IMR-90 (cell line): ENCODE measurements around the gene EXOC3L4. TPM values are rescaled to one million over a fixed set of nuclear protein-coding genes. Genes with fewer than 3 reads are reported as not detected.

ENCODE experiments used
- ATAC-seq: fragments of 200-7000 bp; cut with Tn5 transposase; 2 replicates; pipeline ENCODE4 v1.9.1; 2020; ENCODE audit warnings: low read depth, mild to moderate bottlenecking, moderate library complexity
- BruUV-seq: library from RNA; stranded (reverse); fragments of 400-500 nt; replicated peaks from 2 replicates; lab custom pipeline; 2021; lab: Mats Ljungman, UMichigan
- CTCF ChIA-PET: fragments of 300-600 bp; formaldehyde crosslinking; extraction: SDS; loops from one replicate; lab custom pipeline; 2021; ENCODE audit warnings: antibody characterized with exemption; lab: Yijun Ruan, JAX
- POLR2A ChIA-PET: fragments of 300-600 bp; sonication (Branson Sonifier 250); formaldehyde crosslinking; loops from one replicate; lab custom pipeline; 2022; ENCODE audit warnings: antibody characterized with exemption; ENCODE audit not compliant: unreplicated experiment; lab: Charles Lee
- DNase-seq: peaks from one replicate; pipeline ENCODE4 v3.0.0; 2013
- H2AFZ ChIP-seq: replicated peaks from 2 replicates; pipeline ENCODE3; 2013; ENCODE audit warnings: low read length, mild to moderate bottlenecking; ENCODE audit not compliant: poor library complexity
- H2AK5ac ChIP-seq: 2 replicates; pipeline ENCODE4 v1.6.1; 2013; ENCODE audit warnings: low read depth, low read length, inconsistent platforms
- H2AK9ac ChIP-seq: replicated peaks from 2 replicates; pipeline ENCODE3; 2013; ENCODE audit warnings: mild to moderate bottlenecking, low read depth, low read length, moderate library complexity; ENCODE audit not compliant: poor library complexity
- H2BK120ac ChIP-seq: 2 replicates; pipeline ENCODE4 v1.6.1; 2013; ENCODE audit warnings: low read depth, low read length, inconsistent platforms
- H2BK15ac ChIP-seq: 3 replicates; pipeline ENCODE4 v1.6.1; 2013; ENCODE audit warnings: low read depth, low read length, inconsistent platforms
- H2BK20ac ChIP-seq: 2 replicates; pipeline ENCODE4 v1.6.1; 2013; ENCODE audit warnings: low read depth, mild to moderate bottlenecking, inconsistent platforms, low read length, moderate library complexity
- H2BK5ac ChIP-seq: 2 replicates; pipeline ENCODE4 v1.6.1; 2013; ENCODE audit warnings: mild to moderate bottlenecking, low read depth, low read length, inconsistent platforms; ENCODE audit not compliant: poor library complexity, severe bottlenecking
- H3K14ac ChIP-seq: replicated peaks from 2 replicates; pipeline ENCODE4 v1.6.1; 2013; ENCODE audit warnings: low read depth, low read length, inconsistent platforms
- H3K18ac ChIP-seq: 2 replicates; pipeline ENCODE4 v1.6.1; 2013; ENCODE audit warnings: low read depth, low read length, control low read depth
- H3K23ac ChIP-seq: 2 replicates; pipeline ENCODE4 v1.6.1; 2013; ENCODE audit warnings: low read depth, low read length, inconsistent platforms
- H3K27ac ChIP-seq: 2 replicates; pipeline ENCODE4 v1.5.1; 2013; ENCODE audit warnings: mild to moderate bottlenecking, control low read depth, low read length; ENCODE audit not compliant: insufficient read depth
- H3K27me3 ChIP-seq: 2 replicates; pipeline ENCODE4 v1.6.1; 2013; ENCODE audit warnings: low read length; ENCODE audit not compliant: control insufficient read depth, insufficient read depth
- H3K36me3 ChIP-seq: 2 replicates; pipeline ENCODE4 v1.6.1; 2013; ENCODE audit warnings: low read length, mixed read lengths; ENCODE audit not compliant: control insufficient read depth, insufficient read depth
- H3K4ac ChIP-seq: 2 replicates; pipeline ENCODE4 v1.6.1; 2013; ENCODE audit warnings: low read depth, low read length, inconsistent platforms
- H3K4me1 ChIP-seq: 2 replicates; pipeline ENCODE4 v1.6.1; 2013; ENCODE audit warnings: low read length, mixed read lengths; ENCODE audit not compliant: control insufficient read depth, insufficient read depth
- H3K4me2 ChIP-seq: 2 replicates; pipeline ENCODE4 v1.6.1; 2013; ENCODE audit warnings: low read depth, mild to moderate bottlenecking, control low read depth, low read length, moderate library complexity
- H3K4me3 ChIP-seq: 2 replicates; pipeline ENCODE4 v1.5.1; 2013; ENCODE audit warnings: low read depth, mild to moderate bottlenecking, control low read depth, low read length, moderate library complexity; ENCODE audit not compliant: insufficient read depth
- H3K56ac ChIP-seq: 2 replicates; pipeline ENCODE4 v1.6.1; 2013; ENCODE audit warnings: low read length, inconsistent platforms; ENCODE audit not compliant: insufficient read depth; ENCODE audit errors: extremely low read depth
- H3K79me1 ChIP-seq, 2 experiments: 2 replicates each; pipeline ENCODE4 v1.6.1; 2013; ENCODE audit warnings: low read length in 2 of 2, inconsistent platforms in 1 of 2, low read depth in 1 of 2
- H3K9ac ChIP-seq: 2 replicates; pipeline ENCODE4 v1.6.1; 2013; ENCODE audit warnings: low read depth, low read length, control low read depth
- H3K9me1 ChIP-seq: 2 replicates; pipeline ENCODE4 v1.6.1; 2013; ENCODE audit warnings: low read length, inconsistent platforms; ENCODE audit not compliant: insufficient read depth
- H3K9me3 ChIP-seq: 2 replicates; pipeline ENCODE4 v1.6.1; 2013; ENCODE audit warnings: low read length; ENCODE audit not compliant: control insufficient read depth, insufficient read depth
- H4K20me1 ChIP-seq: 2 replicates; pipeline ENCODE4 v1.6.1; 2013; ENCODE audit warnings: low read length, inconsistent platforms; ENCODE audit not compliant: insufficient read depth
- H4K5ac ChIP-seq: 2 replicates; pipeline ENCODE4 v1.6.1; 2013; ENCODE audit warnings: mild to moderate bottlenecking, low read depth, low read length, control low read depth
- H4K8ac ChIP-seq, 2 experiments: 2 replicates each; pipeline ENCODE4 v1.6.1; 2013; ENCODE audit warnings: low read depth in 2 of 2, low read length in 2 of 2, control low read depth in 1 of 2, inconsistent platforms in 1 of 2
- H4K91ac ChIP-seq: 2 replicates; pipeline ENCODE4 v1.6.1; 2013; ENCODE audit warnings: low read depth, low read length, inconsistent platforms; ENCODE audit not compliant: insufficient read depth
- BHLHE40 ChIP-seq: fragments of 150-350 bp; IDR thresholded peaks from 2 replicates; pipeline ENCODE4 v1.6.1; 2016; ENCODE audit warnings: mild to moderate bottlenecking, low read depth, low read length
- CEBPB ChIP-seq: IDR thresholded peaks from 2 replicates; pipeline ENCODE4 v1.6.1; 2012; ENCODE audit warnings: low read depth, low read length, improper control_type of control experiment
- CHD1 ChIP-seq: IDR thresholded peaks from 2 replicates; pipeline ENCODE4 v1.6.1; 2012; ENCODE audit warnings: low read depth, low read length, improper control_type of control experiment
- MXI1 ChIP-seq: IDR thresholded peaks from 2 replicates; pipeline ENCODE4 v1.6.1; 2012; ENCODE audit warnings: low read depth, mild to moderate bottlenecking, low read length, moderate library complexity, borderline replicate concordance
- NFE2L2 ChIP-seq: fragments of 150-350 bp; IDR thresholded peaks from 2 replicates; pipeline ENCODE4 v1.6.1; 2016; ENCODE audit warnings: low read depth, mild to moderate bottlenecking, low read length
- POLR2A ChIP-seq: IDR thresholded peaks from 2 replicates; pipeline ENCODE4 v1.6.1; 2012; ENCODE audit warnings: mild to moderate bottlenecking, low read depth, low read length
- RFX5 ChIP-seq: IDR thresholded peaks from 2 replicates; pipeline ENCODE4 v1.8.0; 2012; ENCODE audit warnings: low read depth, mild to moderate bottlenecking, low read length, moderate library complexity
- SMC3 ChIP-seq: fragments of 150-350 bp; IDR thresholded peaks from 2 replicates; pipeline ENCODE4 v1.6.1; 2016; ENCODE audit warnings: low read depth, mild to moderate bottlenecking, antibody characterized with exemption, low read length, moderate library complexity
- WGBS, 2 experiments: methylation state at CpG; one replicate each; pipeline versions ENCODE4 v1.1.5 to v1.1.7; 2013; ENCODE audit warnings: missing lambda C conversion rate in 2 of 2; ENCODE audit not compliant: insufficient read length in 1 of 2; ENCODE audit errors: extremely low coverage in 2 of 2; 5-methylcytosine and 5-hydroxymethylcytosine counted together
- dilution Hi-C: fragments of 300-500 bp; cut with HindIII; formaldehyde crosslinking; loops from one replicate; pipeline ENCODE4 v1.14.3; 2018; ENCODE audit warnings: low sequenced_read_pairs; ENCODE audit not compliant: unreplicated experiment
- in situ Hi-C: fragments of 300-500 bp; cut with MboI; formaldehyde crosslinking; loops from 3 replicates; pipeline ENCODE4 v1.14.3; 2019; ENCODE audit warnings: low sequenced_read_pairs, inconsistent platforms, mixed read lengths
- intact Hi-C: fragments of 100-400 bp; cut with micrococcal nuclease; formaldehyde crosslinking; loops from 2 replicates; pipeline ENCODE4 v1.10.0; 2022
- polyA plus RNA-seq, 3 experiments: library from polyadenylated mRNA; depleted of rRNA; stranded (reverse); fragments of >200 nt; gene quantifications; 2 replicates each; pipeline ENCODE4 v1.2.3, GENCODE V29; 2012; ENCODE audit warnings: low replicate concordance in 1 of 3
- total RNA-seq: library from RNA; depleted of rRNA; stranded (reverse); fragments of >200 nt; gene quantifications from 2 replicates; pipeline ENCODE4 v1.2.3, GENCODE V29; 2012
- TF ChIP-seq, protein P1 (sequence below): fragments of 150-350 bp; IDR thresholded peaks from 2 replicates; pipeline ENCODE4 v1.6.1; 2017; ENCODE audit warnings: mild to moderate bottlenecking, antibody characterized with exemption, low read length, low read depth
- TF ChIP-seq, protein P2 (sequence below): conservative IDR thresholded peaks from 2 replicates; pipeline ENCODE4 v1.5.1; 2012; ENCODE audit warnings: mild to moderate bottlenecking, low read depth, low read length, improper control_type of control experiment
- TF ChIP-seq, protein P3 (sequence below): fragments of 150-350 bp; IDR thresholded peaks from 2 replicates; pipeline ENCODE4 v1.6.1; 2016; ENCODE audit warnings: low read depth, mild to moderate bottlenecking, low read length, moderate library complexity, borderline replicate concordance

EXOC3L4 gene
- total and polyA plus RNA-seq, 2 of the 4 experiments (the other 2 are of a cell fraction): not detected

DNA sequence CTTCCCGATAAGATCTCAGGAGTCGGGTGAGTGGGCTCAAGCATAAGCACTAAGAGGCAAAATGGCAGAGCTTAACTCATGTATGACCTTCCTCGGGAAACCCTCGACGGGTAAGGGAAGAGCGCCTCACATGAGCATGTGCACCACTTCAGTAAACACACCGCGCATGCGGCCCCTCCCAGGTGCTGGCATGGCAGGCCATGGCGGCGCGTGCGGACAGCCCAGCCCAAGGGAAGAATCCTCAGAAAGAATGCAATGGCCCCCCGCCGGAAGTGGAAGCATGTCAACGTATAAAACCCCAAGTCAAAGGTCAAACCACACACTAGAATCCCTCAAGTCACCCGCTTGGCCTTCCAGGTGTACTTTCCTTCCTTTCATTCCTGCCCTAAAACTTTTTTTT, 22.1 kb downstream of the EXOC3L4 start:
- no peak for ATAC-seq

More for the DNA sequence above, 22.1 kb downstream of the EXOC3L4 start:
- H2AK9ac ChIP-seq: no peak overlapping the region
- H4K5ac ChIP-seq: no peak overlapping the region
- H3K9me1 ChIP-seq: no peaks in the 10 kb centered on the region
- H3K79me1 ChIP-seq: no peaks in the 10 kb centered on the region
- in situ Hi-C loops: no loop called here
- H2BK5ac ChIP-seq: no peak overlapping the region
- no peak overlapping the region for H2BK15ac ChIP-seq
- 89% methylated on average over 4 of the region's 17 CpGs; no CpG with 5 or more reads in 1 of the 2 experiments for WGBS, 2 experiments
- no peaks in the 10 kb centered on the region for H3K9me3 ChIP-seq
- no peak overlapping the region for H3K56ac ChIP-seq
- ChIA-PET POLR2A (no interaction called here), CTCF (no interaction called here)
- H3K4me3 ChIP-seq: no peak overlapping the region
- H3K27ac ChIP-seq: no peak overlapping the region
- TF ChIP-seq BHLHE40 (no peak), CHD1 (no peak), SMC3 (no peak), RFX5 (no peak), NFE2L2 (no peak), POLR2A (no peak), MXI1 (no peak), CEBPB (no peak)
- TF ChIP-seq, protein P1, sequence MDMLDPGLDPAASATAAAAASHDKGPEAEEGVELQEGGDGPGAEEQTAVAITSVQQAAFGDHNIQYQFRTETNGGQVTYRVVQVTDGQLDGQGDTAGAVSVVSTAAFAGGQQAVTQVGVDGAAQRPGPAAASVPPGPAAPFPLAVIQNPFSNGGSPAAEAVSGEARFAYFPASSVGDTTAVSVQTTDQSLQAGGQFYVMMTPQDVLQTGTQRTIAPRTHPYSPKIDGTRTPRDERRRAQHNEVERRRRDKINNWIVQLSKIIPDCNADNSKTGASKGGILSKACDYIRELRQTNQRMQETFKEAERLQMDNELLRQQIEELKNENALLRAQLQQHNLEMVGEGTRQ: no peak
- TF ChIP-seq, protein P2, sequence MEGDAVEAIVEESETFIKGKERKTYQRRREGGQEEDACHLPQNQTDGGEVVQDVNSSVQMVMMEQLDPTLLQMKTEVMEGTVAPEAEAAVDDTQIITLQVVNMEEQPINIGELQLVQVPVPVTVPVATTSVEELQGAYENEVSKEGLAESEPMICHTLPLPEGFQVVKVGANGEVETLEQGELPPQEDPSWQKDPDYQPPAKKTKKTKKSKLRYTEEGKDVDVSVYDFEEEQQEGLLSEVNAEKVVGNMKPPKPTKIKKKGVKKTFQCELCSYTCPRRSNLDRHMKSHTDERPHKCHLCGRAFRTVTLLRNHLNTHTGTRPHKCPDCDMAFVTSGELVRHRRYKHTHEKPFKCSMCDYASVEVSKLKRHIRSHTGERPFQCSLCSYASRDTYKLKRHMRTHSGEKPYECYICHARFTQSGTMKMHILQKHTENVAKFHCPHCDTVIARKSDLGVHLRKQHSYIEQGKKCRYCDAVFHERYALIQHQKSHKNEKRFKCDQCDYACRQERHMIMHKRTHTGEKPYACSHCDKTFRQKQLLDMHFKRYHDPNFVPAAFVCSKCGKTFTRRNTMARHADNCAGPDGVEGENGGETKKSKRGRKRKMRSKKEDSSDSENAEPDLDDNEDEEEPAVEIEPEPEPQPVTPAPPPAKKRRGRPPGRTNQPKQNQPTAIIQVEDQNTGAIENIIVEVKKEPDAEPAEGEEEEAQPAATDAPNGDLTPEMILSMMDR: no peak
- TF ChIP-seq, protein P3, sequence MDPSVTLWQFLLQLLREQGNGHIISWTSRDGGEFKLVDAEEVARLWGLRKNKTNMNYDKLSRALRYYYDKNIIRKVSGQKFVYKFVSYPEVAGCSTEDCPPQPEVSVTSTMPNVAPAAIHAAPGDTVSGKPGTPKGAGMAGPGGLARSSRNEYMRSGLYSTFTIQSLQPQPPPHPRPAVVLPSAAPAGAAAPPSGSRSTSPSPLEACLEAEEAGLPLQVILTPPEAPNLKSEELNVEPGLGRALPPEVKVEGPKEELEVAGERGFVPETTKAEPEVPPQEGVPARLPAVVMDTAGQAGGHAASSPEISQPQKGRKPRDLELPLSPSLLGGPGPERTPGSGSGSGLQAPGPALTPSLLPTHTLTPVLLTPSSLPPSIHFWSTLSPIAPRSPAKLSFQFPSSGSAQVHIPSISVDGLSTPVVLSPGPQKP: no peak
- H3K36me3 ChIP-seq: no peaks in the 10 kb centered on the region
- H3K4me2 ChIP-seq: no peak overlapping the region
- no peak overlapping the region for H4K91ac ChIP-seq
- H2BK120ac ChIP-seq: no peak overlapping the region
- H3K9ac ChIP-seq: no peak overlapping the region
- H3K4me1 ChIP-seq: peaks cover 15% of the 10 kb centered on the region
- intact Hi-C loops: no loop called here
- BruUV-seq: no TSS peak
- no peak for DNase-seq
- no peak overlapping the region for H3K4ac ChIP-seq
- H4K20me1 ChIP-seq: no peaks in the 10 kb centered on the region
- no peak overlapping the region for H3K18ac ChIP-seq
- dilution Hi-C loops: no loop called here
- H2BK20ac ChIP-seq: no peak overlapping the region
- H3K23ac ChIP-seq: no peak overlapping the region
- H2AK5ac ChIP-seq: no peak overlapping the region
- H4K8ac ChIP-seq: no peak overlapping the region
- H3K14ac ChIP-seq: no peak overlapping the region
- peak overlapping the region; percentile 33 for H2AFZ ChIP-seq
- no peaks in the 10 kb centered on the region for H3K27me3 ChIP-seq
